Trophoblast cell (in vitro differentiated cells and primary cell): ENCODE measurements around the gene HEMK1.

Experiments used
- DNase-seq, 2 donors: peaks; one replicate each; pipeline ENCODE4 v3.0.0-alpha.2; 2016
- H2AFZ ChIP-seq: 2 replicates; pipeline ENCODE4 v1.6.1; 2013; ENCODE audit warnings: low read length, moderate library complexity, mild to moderate bottlenecking; ENCODE audit not compliant: insufficient read depth, poor library complexity
- H2AK5ac ChIP-seq: 2 replicates; pipeline ENCODE4 v1.6.1; 2013; ENCODE audit warnings: mild to moderate bottlenecking, low read length
- H2BK120ac ChIP-seq: 2 replicates; pipeline ENCODE4 v1.6.1; 2013; ENCODE audit warnings: low read length, mild to moderate bottlenecking, moderate library complexity; ENCODE audit not compliant: insufficient read depth, poor library complexity
- H2BK12ac ChIP-seq: 2 replicates; pipeline ENCODE4 v1.6.1; 2013; ENCODE audit warnings: mild to moderate bottlenecking, low read length, moderate library complexity
- H2BK5ac ChIP-seq: 2 replicates; pipeline ENCODE4 v1.6.1; 2013; ENCODE audit warnings: low read length, low read depth, moderate library complexity, mild to moderate bottlenecking; ENCODE audit not compliant: poor library complexity
- H3K14ac ChIP-seq: 2 replicates; pipeline ENCODE4 v1.6.1; 2013; ENCODE audit warnings: mild to moderate bottlenecking, low read length
- H3K18ac ChIP-seq: 2 replicates; pipeline ENCODE4 v1.6.1; 2013; ENCODE audit warnings: mild to moderate bottlenecking, low read length
- H3K23ac ChIP-seq: 2 replicates; pipeline ENCODE4 v1.6.1; 2013; ENCODE audit warnings: low read length
- H3K27ac ChIP-seq: 2 replicates; pipeline ENCODE4 v1.5.1; 2013; ENCODE audit warnings: low read depth, mild to moderate bottlenecking, inconsistent platforms, low read length, moderate library complexity
- H3K27me3 ChIP-seq: 2 replicates; pipeline ENCODE4 v1.6.1; 2013; ENCODE audit warnings: inconsistent platforms, mild to moderate bottlenecking, low read length, moderate library complexity; ENCODE audit not compliant: insufficient read depth
- H3K36me3 ChIP-seq, 2 experiments: 1 replicate in 1 of 2; 2 replicates in 1 of 2; pipeline ENCODE4 v1.6.1; 2013; ENCODE audit warnings: low read length in 2 of 2, mild to moderate bottlenecking in 2 of 2, moderate library complexity in 1 of 2; ENCODE audit not compliant: insufficient read depth in 2 of 2, control insufficient read depth in 1 of 2
- H3K4ac ChIP-seq: 2 replicates; pipeline ENCODE4 v1.6.1; 2013; ENCODE audit warnings: low read depth, mild to moderate bottlenecking, low read length, moderate library complexity
- H3K4me1 ChIP-seq, 2 experiments: 1 replicate in 1 of 2; 2 replicates in 1 of 2; pipeline ENCODE4 v1.6.1; 2013; ENCODE audit warnings: low read length in 2 of 2, mild to moderate bottlenecking in 2 of 2, moderate library complexity in 1 of 2; ENCODE audit not compliant: insufficient read depth in 2 of 2, control insufficient read depth in 1 of 2
- H3K4me2 ChIP-seq: 2 replicates; pipeline ENCODE4 v1.6.1; 2013; ENCODE audit warnings: inconsistent platforms, mild to moderate bottlenecking, low read length, moderate library complexity
- H3K4me3 ChIP-seq: 2 replicates; pipeline ENCODE4 v1.5.1; 2013; ENCODE audit warnings: mild to moderate bottlenecking, low read depth, low read length, inconsistent platforms
- H3K79me1 ChIP-seq: one replicate; pipeline ENCODE4 v1.6.1; 2013; ENCODE audit warnings: low read length
- H3K79me2 ChIP-seq: 2 replicates; pipeline ENCODE4 v1.6.1; 2013; ENCODE audit warnings: low read length, mild to moderate bottlenecking; ENCODE audit not compliant: control insufficient read depth, insufficient read depth, poor library complexity
- H3K9ac ChIP-seq: 2 replicates; pipeline ENCODE4 v1.6.1; 2013; ENCODE audit warnings: mild to moderate bottlenecking, low read length
- H3K9me3 ChIP-seq: 2 replicates; pipeline ENCODE4 v1.6.1; 2013; ENCODE audit warnings: low read depth, mild to moderate bottlenecking, control low read depth, inconsistent platforms, low read length; ENCODE audit not compliant: insufficient read depth
- H4K12ac ChIP-seq: 2 replicates; pipeline ENCODE4 v1.6.1; 2013; ENCODE audit warnings: low read depth, mild to moderate bottlenecking, low read length, moderate library complexity
- H4K8ac ChIP-seq: 2 replicates; pipeline ENCODE4 v1.6.1; 2013; ENCODE audit warnings: low read depth, mild to moderate bottlenecking, low read length, moderate library complexity
- H4K91ac ChIP-seq: one replicate; pipeline ENCODE4 v1.6.1; 2013; ENCODE audit warnings: low read depth, mild to moderate bottlenecking, low read length, moderate library complexity
- WGBS: extraction: QIAGEN DNeasy Blood & Tissue Kit; methylation state at CpG from one replicate; pipeline ENCODE4 v1.1.7; 2013; ENCODE audit warnings: missing lambda C conversion rate; ENCODE audit not compliant: insufficient read length, insufficient coverage; ENCODE audit errors: extremely low coverage; 5-methylcytosine and 5-hydroxymethylcytosine counted together

Gene HEMK1

DNA sequence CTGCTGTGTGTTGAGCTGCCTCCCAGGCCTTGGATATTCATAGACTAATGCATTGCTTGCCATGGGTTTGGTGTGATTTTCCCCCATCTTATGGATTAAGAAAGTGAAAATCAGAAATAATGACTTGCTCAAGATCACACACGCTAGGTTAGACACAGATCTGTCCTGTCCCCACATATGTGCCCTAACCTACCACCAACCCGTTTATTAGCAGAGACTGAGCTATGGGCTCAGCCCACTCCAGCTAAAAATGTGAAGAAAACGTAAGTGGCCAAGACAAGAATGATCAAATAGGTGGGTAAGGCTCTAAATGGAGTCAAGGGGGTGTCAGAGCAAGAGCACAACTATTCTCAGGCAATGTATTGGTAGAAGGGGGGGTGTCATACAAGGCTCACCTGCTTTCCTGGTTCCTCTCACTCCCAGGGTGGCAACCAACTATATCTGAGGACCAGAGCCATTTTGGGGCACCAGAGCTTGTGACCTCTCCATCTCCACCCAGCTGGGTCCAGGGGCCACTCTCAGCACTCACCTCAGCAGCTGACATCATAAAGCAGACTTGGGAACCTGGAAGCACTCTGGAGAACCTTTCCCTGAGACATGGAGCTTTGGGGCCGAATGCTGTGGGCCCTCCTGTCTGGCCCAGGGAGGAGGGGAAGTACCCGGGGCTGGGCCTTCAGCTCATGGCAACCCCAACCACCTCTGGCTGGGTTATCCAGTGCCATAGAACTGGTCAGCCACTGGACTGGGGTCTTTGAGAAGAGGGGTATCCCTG lies 1.4 kb downstream of the HEMK1 start:
- Histone ChIP-seq H3K9me3 (peaks cover 3% of the 10 kb centered on the region), H3K23ac (no peak overlapping the region), H3K79me2 (no peaks in the 10 kb centered on the region), H2AFZ (no peak overlapping the region), H4K12ac (no peak overlapping the region), H3K18ac (no peak overlapping the region), H3K9ac (no peak overlapping the region), H4K8ac (no peak overlapping the region), H2BK120ac (no peak overlapping the region), H3K4me2 (peak overlapping the region; percentile 63), H3K27ac (no peak overlapping the region), H3K4me3 (no peak overlapping the region), H3K4ac (no peak overlapping the region), H2BK5ac (no peak overlapping the region), H2AK5ac (no peak overlapping the region), H2BK12ac (no peak overlapping the region), H3K14ac (no peak overlapping the region), H4K91ac (no peak overlapping the region), H3K27me3 (peaks cover 15% of the 10 kb centered on the region), H3K79me1 (peaks cover 8% of the 10 kb centered on the region), H3K4me1 (peaks cover 2 to 6% of the 10 kb centered on the region in 2 experiments), H3K36me3 (peaks cover 0 to 7% of the 10 kb centered on the region in 2 experiments)
- no peak for DNase-seq
- no CpG with 5 or more reads among the region's 5 CpGs for WGBS

GRCh38 chr3:50571486-50571885 lies 2.2 kb downstream of the HEMK1 start:
- no peak overlapping the region for H3K4me2 ChIP-seq
- H3K79me2 ChIP-seq, result no peaks in the 10 kb centered on the region
- no peak overlapping the region for H3K23ac ChIP-seq
- H2BK12ac ChIP-seq, result no peak overlapping the region
- no peak overlapping the region for H4K91ac ChIP-seq
- H2BK120ac ChIP-seq, result no peak overlapping the region
- H3K4me1 ChIP-seq, result peaks cover 2 to 6% of the 10 kb centered on the region in 2 experiments
- H4K12ac ChIP-seq, result no peak overlapping the region
- H3K79me1 ChIP-seq, result peaks cover 8% of the 10 kb centered on the region
- peaks cover 15% of the 10 kb centered on the region for H3K27me3 ChIP-seq
- H3K4ac ChIP-seq, result no peak overlapping the region
- peaks cover 0 to 7% of the 10 kb centered on the region in 2 experiments for H3K36me3 ChIP-seq
- H3K9me3 ChIP-seq, result peaks cover 3% of the 10 kb centered on the region
- no CpG with 5 or more reads among the region's 4 CpGs for WGBS
- no peak overlapping the region for H3K4me3 ChIP-seq
- no peak overlapping the region for H3K18ac ChIP-seq
- no peak for DNase-seq
- no peak overlapping the region for H2AFZ ChIP-seq
- H4K8ac ChIP-seq, result no peak overlapping the region
- no peak overlapping the region for H2AK5ac ChIP-seq
- H3K27ac ChIP-seq, result no peak overlapping the region
- H3K14ac ChIP-seq, result no peak overlapping the region
- H3K9ac ChIP-seq, result no peak overlapping the region
- H2BK5ac ChIP-seq, result no peak overlapping the region

GRCh38 chr3:50572158-50572557 lies 2.8 kb downstream of the HEMK1 start:
- H3K14ac ChIP-seq, result no peak overlapping the region
- H4K8ac ChIP-seq, result no peak overlapping the region
- no peak overlapping the region for H3K18ac ChIP-seq
- no peak overlapping the region for H3K4me3 ChIP-seq
- H2AK5ac ChIP-seq, result no peak overlapping the region
- no peak overlapping the region for H3K9ac ChIP-seq
- no peak overlapping the region for H2BK12ac ChIP-seq
- H3K36me3 ChIP-seq, result peaks cover 5 to 11% of the 10 kb centered on the region in 2 experiments
- H3K79me1 ChIP-seq, result peaks cover 8% of the 10 kb centered on the region
- WGBS, result no CpG with 5 or more reads among the region's 1 CpG
- no peak overlapping the region for H2AFZ ChIP-seq
- H3K79me2 ChIP-seq, result no peaks in the 10 kb centered on the region
- H2BK5ac ChIP-seq, result no peak overlapping the region
- peaks cover 2 to 6% of the 10 kb centered on the region in 2 experiments for H3K4me1 ChIP-seq
- H2BK120ac ChIP-seq, result no peak overlapping the region
- DNase-seq, result peak; percentile 52 to 75
- no peak overlapping the region for H4K12ac ChIP-seq
- H3K27ac ChIP-seq, result no peak overlapping the region
- H3K27me3 ChIP-seq, result peaks cover 10% of the 10 kb centered on the region
- H3K23ac ChIP-seq, result no peak overlapping the region
- H4K91ac ChIP-seq, result no peak overlapping the region
- H3K4me2 ChIP-seq, result no peak overlapping the region
- H3K9me3 ChIP-seq, result peaks cover 3% of the 10 kb centered on the region
- no peak overlapping the region for H3K4ac ChIP-seq

GRCh38 chr3:50572801-50573371 lies 3.6 kb downstream of the HEMK1 start:
- Histone ChIP-seq H2AFZ (no peak overlapping the region), H3K18ac (no peak overlapping the region), H3K36me3 (peaks cover 11 to 18% of the 10 kb centered on the region in 2 experiments), H3K9me3 (peaks cover 3% of the 10 kb centered on the region), H3K4me2 (no peak overlapping the region), H3K79me1 (peaks cover 8% of the 10 kb centered on the region), H2BK120ac (no peak overlapping the region), H3K4me3 (no peak overlapping the region), H3K4me1 (peaks cover 2% of the 10 kb centered on the region in 2 experiments), H2AK5ac (no peak overlapping the region), H4K12ac (no peak overlapping the region), H2BK12ac (no peak overlapping the region), H3K27ac (no peak overlapping the region), H4K91ac (no peak overlapping the region), H3K79me2 (no peaks in the 10 kb centered on the region), H3K9ac (no peak overlapping the region), H3K14ac (no peak overlapping the region), H2BK5ac (no peak overlapping the region), H3K27me3 (peaks cover 3% of the 10 kb centered on the region), H3K23ac (no peak overlapping the region), H3K4ac (no peak overlapping the region), H4K8ac (no peak overlapping the region)
- WGBS, result no CpG with 5 or more reads among the region's 4 CpGs
- no peak for DNase-seq
